H1 (cell line): ENCODE results near the gene STX18. TPM values are rescaled to one million over a fixed set of nuclear protein-coding genes. Genes with fewer than 3 reads are reported as not detected.

Experiments used
- CTCF ChIA-PET: fragments of 300-600 bp; sonication (Branson Sonifier 250); formaldehyde crosslinking; loops from one replicate; lab custom pipeline; 2021; ENCODE audit not compliant: partially characterized antibody; lab: Charles Lee
- POLR2A ChIA-PET: fragments of 300-600 bp; sonication (Branson Sonifier 250); formaldehyde crosslinking; loops from one replicate; lab custom pipeline; 2021; ENCODE audit warnings: inconsistent platforms; ENCODE audit not compliant: partially characterized antibody; lab: Charles Lee
- DNase-seq, 2 experiments: peaks; one replicate each; pipeline versions ENCODE4 v3.0.0 to v3.0.0-alpha.2; 2010 to 2022; ENCODE audit warnings: low spot score in 2 of 2, low read depth in 1 of 2, mixed read lengths in 1 of 2
- FAIRE-seq: peaks from 2 replicates; lab custom pipeline; 2011; peaks lifted over from hg19 to GRCh38; lab: Jason Lieb, UNC
- H2AFZ ChIP-seq: 2 replicates; pipeline ENCODE4 v1.8.1; 2012; ENCODE audit warnings: low read length, inconsistent platforms
- H2AK5ac ChIP-seq: 2 replicates; pipeline ENCODE4 v1.6.1; 2013; ENCODE audit warnings: low read depth, low read length
- H2BK120ac ChIP-seq: replicated peaks from 2 replicates; pipeline ENCODE3; 2013; ENCODE audit warnings: low read depth, low read length, inconsistent platforms
- H2BK12ac ChIP-seq: 2 replicates; pipeline ENCODE4 v1.6.1; 2013; ENCODE audit warnings: low read depth, low read length
- H2BK15ac ChIP-seq: 2 replicates; pipeline ENCODE4 v1.6.1; 2013; ENCODE audit warnings: low read length
- H2BK20ac ChIP-seq: 2 replicates; pipeline ENCODE4 v1.6.1; 2013; ENCODE audit warnings: low read length
- H2BK5ac ChIP-seq: 2 replicates; pipeline ENCODE4 v1.6.1; 2013; ENCODE audit warnings: low read depth, low read length
- H3K14ac ChIP-seq: 2 replicates; pipeline ENCODE4 v1.6.1; 2013; ENCODE audit warnings: inconsistent platforms; ENCODE audit not compliant: insufficient read length
- H3K18ac ChIP-seq: 2 replicates; pipeline ENCODE4 v1.6.1; 2013; ENCODE audit warnings: low read length; ENCODE audit errors: extremely low read depth
- H3K23ac ChIP-seq: 2 replicates; pipeline ENCODE4 v1.6.1; 2013; ENCODE audit warnings: inconsistent platforms; ENCODE audit not compliant: insufficient read length
- H3K23me2 ChIP-seq: 2 replicates; pipeline ENCODE4 v1.6.1; 2013; ENCODE audit warnings: low read depth, low read length
- H3K27ac ChIP-seq: 2 replicates; pipeline ENCODE4 v1.6.1; 2011; ENCODE audit warnings: low read depth, low read length, inconsistent platforms
- H3K27me3 ChIP-seq, 4 experiments: replicated peaks in 1 of 4; 1 replicate in 1 of 4; 2 replicates in 3 of 4; pipeline versions ENCODE4 v1.6.1 to v1.8.1; 2011 to 2013; ENCODE audit warnings: low read length in 3 of 4, mild to moderate bottlenecking in 3 of 4, inconsistent platforms in 2 of 4, mixed read lengths in 2 of 4, moderate library complexity in 1 of 4; ENCODE audit not compliant: control insufficient read depth in 3 of 4, insufficient read depth in 3 of 4; ENCODE audit errors: extremely low read depth in 1 of 4
- H3K36me3 ChIP-seq, 4 experiments: 2 replicates each; pipeline versions ENCODE4 v1.6.1 to v1.8.1; 2011 to 2013; ENCODE audit warnings: mild to moderate bottlenecking in 4 of 4, low read length in 3 of 4, moderate library complexity in 2 of 4, control low read depth in 1 of 4, inconsistent platforms in 1 of 4; ENCODE audit not compliant: insufficient read depth in 4 of 4, control insufficient read depth in 2 of 4
- H3K4ac ChIP-seq: replicated peaks from 2 replicates; pipeline ENCODE3; 2013; ENCODE audit warnings: low read length, low read depth, mixed read lengths, inconsistent platforms; ENCODE audit not compliant: insufficient read length
- H3K4me1 ChIP-seq, 4 experiments: replicated peaks in 1 of 4; 1 replicate in 1 of 4; 2 replicates in 3 of 4; pipeline versions ENCODE4 v1.6.1 to v1.8.1; 2011 to 2013; ENCODE audit warnings: low read length in 3 of 4, inconsistent platforms in 2 of 4, mixed read lengths in 1 of 4; ENCODE audit not compliant: insufficient read depth in 4 of 4, control insufficient read depth in 3 of 4
- H3K4me2 ChIP-seq, 2 experiments: 2 replicates each; pipeline versions ENCODE4 v1.6.1 to v1.8.1; 2011 to 2013; ENCODE audit warnings: low read depth in 2 of 2, low read length in 2 of 2, control low read depth in 1 of 2, inconsistent platforms in 1 of 2, mild to moderate bottlenecking in 1 of 2; ENCODE audit not compliant: insufficient read depth in 1 of 2
- H3K4me3 ChIP-seq, 4 experiments: fragments of 200-600, 300-600 bp in 1 of 4; sonication (generic), shearing (Covaris generic), sonication (Bioruptor Twin) in 1 of 4; 2 replicates each; pipeline versions ENCODE4 v1.5.1 to v1.8.1; 2011 to 2016; ENCODE audit warnings: low read length in 4 of 4, low read depth in 3 of 4, control low read depth in 2 of 4, inconsistent platforms in 2 of 4, mild to moderate bottlenecking in 2 of 4, mixed read lengths in 1 of 4, moderate library complexity in 1 of 4; ENCODE audit not compliant: insufficient read depth in 2 of 4; ENCODE audit errors: extremely low read depth in 1 of 4
- H3K56ac ChIP-seq: replicated peaks from 2 replicates; pipeline ENCODE3; 2013; ENCODE audit warnings: low read depth, mild to moderate bottlenecking, mixed read lengths, low read length, inconsistent platforms; ENCODE audit not compliant: insufficient read length
- H3K79me1 ChIP-seq: 2 replicates; pipeline ENCODE4 v1.6.1; 2013; ENCODE audit warnings: low read depth, low read length, control low read depth
- H3K79me2 ChIP-seq, 2 experiments: 2 replicates each; pipeline versions ENCODE4 v1.6.1 to v1.8.1; 2012 to 2013; ENCODE audit warnings: low read length in 2 of 2, mild to moderate bottlenecking in 2 of 2, inconsistent platforms in 1 of 2; ENCODE audit not compliant: insufficient read depth in 2 of 2, control insufficient read depth in 1 of 2
- H3K9ac ChIP-seq, 4 experiments: replicated peaks in 1 of 4; 1 replicate in 1 of 4; 2 replicates in 3 of 4; pipeline versions ENCODE4 v1.6.1 to v1.8.1; 2011 to 2013; ENCODE audit warnings: low read depth in 3 of 4, low read length in 3 of 4, control low read depth in 2 of 4, mild to moderate bottlenecking in 2 of 4, moderate library complexity in 2 of 4, inconsistent platforms in 1 of 4; ENCODE audit errors: extremely low read depth in 1 of 4
- H3K9me3 ChIP-seq, 2 experiments: 2 replicates each; pipeline versions ENCODE4 v1.6.1 to v1.8.1; 2012 to 2013; ENCODE audit warnings: mild to moderate bottlenecking in 2 of 2, moderate library complexity in 2 of 2, control low read depth in 1 of 2, inconsistent platforms in 1 of 2, low read depth in 1 of 2, low read length in 1 of 2, mixed read lengths in 1 of 2; ENCODE audit not compliant: insufficient read depth in 2 of 2
- H4K20me1 ChIP-seq, 2 experiments: replicated peaks in 1 of 2; 2 replicates each; pipeline versions ENCODE3 to v1.8.1; 2011 to 2013; ENCODE audit warnings: inconsistent platforms in 2 of 2, low read length in 2 of 2, mild to moderate bottlenecking in 1 of 2; ENCODE audit not compliant: insufficient read depth in 2 of 2, control insufficient read depth in 1 of 2
- H4K5ac ChIP-seq: 2 replicates; pipeline ENCODE4 v1.6.1; 2013; ENCODE audit warnings: low read length, low read depth, mixed read lengths, inconsistent platforms; ENCODE audit not compliant: insufficient read length
- H4K8ac ChIP-seq: 2 replicates; pipeline ENCODE4 v1.8.0; 2013; ENCODE audit warnings: mild to moderate bottlenecking, moderate library complexity, low read length, inconsistent platforms; ENCODE audit not compliant: insufficient read depth; ENCODE audit errors: extremely low read depth
- H4K91ac ChIP-seq: replicated peaks from 2 replicates; pipeline ENCODE3; 2013; ENCODE audit warnings: low read length, mixed read lengths, inconsistent platforms; ENCODE audit not compliant: insufficient read length
- BRCA1 ChIP-seq: IDR thresholded peaks from 2 replicates; pipeline ENCODE4 v1.6.1; 2012; ENCODE audit warnings: low read depth, low read length, improper control_type of control experiment
- PHF8 ChIP-seq: fragments of 200-600 bp; sonication (generic); conservative IDR thresholded peaks from 2 replicates; pipeline ENCODE4 v1.7.1; 2012; ENCODE audit warnings: low read depth, mild to moderate bottlenecking, inconsistent platforms, low read length, moderate library complexity
- POLR2A ChIP-seq, 2 experiments: IDR thresholded peaks; 1 replicate in 1 of 2; 2 replicates in 1 of 2; pipeline ENCODE4 v1.6.1; 2011; ENCODE audit warnings: low read depth in 2 of 2, low read length in 2 of 2, mild to moderate bottlenecking in 2 of 2; ENCODE audit errors: control extremely low read depth in 1 of 2
- RAD21 ChIP-seq, 2 experiments: IDR thresholded peaks in 1 of 2; conservative IDR thresholded peaks in 1 of 2; 2 replicates each; pipeline ENCODE4 v1.6.1; 2011; ENCODE audit warnings: low read depth in 2 of 2, low read length in 2 of 2, improper control_type of control experiment in 1 of 2, inconsistent platforms in 1 of 2, mild to moderate bottlenecking in 1 of 2, moderate library complexity in 1 of 2
- polyA plus RNA-seq, 7 experiments: library from polyadenylated mRNA; depleted of rRNA in 3 of 7; stranded (reverse) in 5 of 7; unstranded in 2 of 7; fragments of >200 nt in 5 of 7; fragments of 200-250 nt in 2 of 7; gene quantifications; 1 replicate in 5 of 7; 2 replicates in 1 of 7; 4 replicates in 1 of 7; pipeline versions ENCODE4 v1.2.1 to v1.2.3, GENCODE V29; 2011 to 2013; ENCODE audit warnings: missing spikeins in 2 of 7, mixed read lengths in 2 of 7
- total RNA-seq: library from RNA; stranded (reverse); fragmentation: NEBNext Ultra II Directional; extraction: Animal tissue kit (Norgen Biotek cat#: 25700); gene quantifications from 2 replicates; pipeline ENCODE4 v1.2.1, GENCODE V29; 2021

STX18 gene
- total and polyA plus RNA-seq, 2 of the 8 experiments (the other 6 are each of a cell fraction or from before 2014, with no cell fraction given) = 14.6 to 18.3 TPM

DNA sequence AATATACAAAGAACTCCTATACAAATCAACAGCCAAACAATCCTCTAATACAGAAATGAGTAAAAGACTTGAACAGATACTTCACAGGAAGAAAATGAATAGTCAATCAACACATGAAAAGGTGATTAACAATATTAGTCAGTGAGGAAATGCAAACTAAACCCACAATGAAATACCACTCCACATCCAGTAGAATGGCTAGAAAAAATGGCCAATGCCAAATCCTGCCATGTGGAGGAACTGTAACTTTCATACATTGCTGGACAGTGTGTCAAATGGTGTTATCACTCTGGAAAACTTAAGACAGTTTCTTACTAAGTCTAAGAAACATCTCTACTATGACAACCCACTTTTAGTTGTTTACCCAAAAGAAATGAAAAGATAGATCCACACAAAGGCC, 95.4 kb downstream of the STX18 start:
- H4K5ac ChIP-seq = no peak overlapping the region
- no peaks in the 10 kb centered on the region for H3K23me2 ChIP-seq
- TF ChIP-seq RAD21 (IDR thresholded peaks at IDR 0.05 in 1 of 2, conservative IDR thresholded peaks at IDR 0.05 in 1 of 2; ENCODE audit: low read depth in 2 of 2, low read length in 2 of 2) (no peak), PHF8 (no peak), BRCA1 (no peak), POLR2A (IDR thresholded peaks at IDR 0.05; ENCODE audit: control extremely low read depth in 1 of 2, low read depth in 2 of 2, low read length in 2 of 2) (no peak)

More for the DNA sequence above, 95.4 kb downstream of the STX18 start:
- Histone ChIP-seq H3K4me1 (peaks cover 0 to 3% (median 0%) of the 10 kb centered on the region in 4 experiments; a peak in 1 of 7 replicates), H3K79me1 (no peaks in the 10 kb centered on the region), H3K9me3 (no peaks in the 10 kb centered on the region), H2BK120ac (no peak overlapping the region), H2BK5ac (no peak overlapping the region), H3K79me2 (no peaks in the 10 kb centered on the region), H4K20me1 (no peaks in the 10 kb centered on the region), H2BK20ac (no peak overlapping the region), H3K4ac (no peak overlapping the region), H2BK15ac (no peak overlapping the region), H3K36me3 (no peaks in the 10 kb centered on the region), H3K27me3 (no peaks in the 10 kb centered on the region), H3K23ac (no peak overlapping the region), H2AK5ac (no peak overlapping the region), H3K27ac (no peak overlapping the region), H3K9ac (no peak overlapping the region), H2BK12ac (no peak overlapping the region), H3K56ac (no peak overlapping the region), H4K91ac (no peak overlapping the region), H3K4me2 (no peak overlapping the region), H3K14ac (no peak overlapping the region), H3K18ac (no peak overlapping the region), H4K8ac (no peak overlapping the region), H2AFZ (no peak overlapping the region), H3K4me3 (no peak overlapping the region)
- POLR2A ChIA-PET = no interaction called here
- DNase-seq (no peak), FAIRE-seq (no peak)
- CTCF ChIA-PET = interaction anchor here (1.4 kb wide), 1 partner anchor 74 kb away, joined by 3 read pairs; no protein-coding TSS in a partner anchor
